Sigmoid colon (tissue), 7 donors: ENCODE data around the gene RPP38. TPM values are rescaled to one million over a fixed set of nuclear protein-coding genes. Genes with fewer than 3 reads are reported as not detected.

Experiments
- DNase-seq: peaks from one replicate; pipeline ENCODE4 v3.0.0-alpha.2; 2019
- H3K27ac ChIP-seq, 4 donors: fragments of 200-600 bp; sonication (generic); one replicate each; pipeline ENCODE4 v1.5.1; 2016 to 2019; ENCODE audit warnings: mild to moderate bottlenecking in 1 of 4
- H3K27me3 ChIP-seq, 3 donors: fragments of 200-600 bp; sonication (generic); one replicate each; pipeline ENCODE4 v1.5.1; 2019; ENCODE audit warnings: mild to moderate bottlenecking in 1 of 3
- H3K36me3 ChIP-seq, 4 donors: fragments of 200-600 bp; sonication (generic); one replicate each; pipeline ENCODE4 v1.5.1; 2016 to 2019
- H3K4me1 ChIP-seq, 4 donors: fragments of 200-600 bp; sonication (generic); one replicate each; pipeline ENCODE4 v1.5.1; 2017 to 2019
- H3K4me3 ChIP-seq, 4 donors: fragments of 200-600 bp; sonication (generic); one replicate each; pipeline ENCODE4 v1.5.1; 2017 to 2019; ENCODE audit warnings: mild to moderate bottlenecking in 2 of 4, moderate library complexity in 1 of 4
- H3K9me3 ChIP-seq, 4 donors: fragments of 200-600 bp in 3 of 4; sonication (generic) in 3 of 4; one replicate each; pipeline versions ENCODE4 v1.5.1 to v1.6.1; 2013 to 2019
- CTCF ChIP-seq, 4 experiments: fragments of 450-650 bp in 3 of 4; fragments of 200-600 bp in 1 of 4; IDR thresholded peaks; one replicate each; pipeline ENCODE4 v1.5.1; 2016 to 2019; ENCODE audit warnings: antibody characterized with exemption in 4 of 4, mild to moderate bottlenecking in 3 of 4, moderate library complexity in 2 of 4
- EP300 ChIP-seq, 4 donors: sonication (generic); formaldehyde crosslinking; IDR thresholded peaks; one replicate each; pipeline ENCODE4 v1.6.1; 2017; ENCODE audit warnings: antibody characterized with exemption in 4 of 4
- POLR2A ChIP-seq, 2 donors: fragments of 450-650 bp; IDR thresholded peaks; one replicate each; pipeline ENCODE4 v1.6.1; 2016; ENCODE audit warnings: antibody characterized with exemption in 2 of 2, mild to moderate bottlenecking in 2 of 2, moderate library complexity in 2 of 2
- POLR2AphosphoS5 ChIP-seq, 4 donors: sonication (generic); formaldehyde crosslinking; IDR thresholded peaks; one replicate each; pipeline ENCODE4 v1.6.1; 2017; ENCODE audit warnings: antibody characterized with exemption in 4 of 4
- WGBS, 2 donors: extraction: QIAGEN DNeasy Blood & Tissue Kit; methylation state at CpG; one replicate each; pipeline ENCODE4 v1.1.7; 2013; 5-methylcytosine and 5-hydroxymethylcytosine counted together
- intact Hi-C: fragments of 100-400 bp; cut with DNase I; formaldehyde crosslinking; loops from one replicate; pipeline ENCODE4 v1.15.1; 2023
- polyA plus RNA-seq, 3 donors: library from polyadenylated mRNA; stranded (reverse); fragments of 200-250 nt; gene quantifications; one replicate each; pipeline ENCODE4 v1.2.3, GENCODE V29; 2013
- total RNA-seq, 4 donors: library from RNA; depleted of rRNA; stranded (reverse); fragments of >200 nt; gene quantifications; one replicate each; pipeline ENCODE4 v1.1.0, GENCODE V29; 2016
- donor health status: healthy with polysubstance abuse.
- donor health status: Bipolar disorder and iron deficiency.
- donor health status: healthy.

Gene RPP38
- total and polyA plus RNA-seq, 7 donors, result 8.7 to 29.5 (median 18.7) TPM

GRCh38 chr10:15147594-15148392 lies 50.6 kb downstream of the RPP38 start:
- WGBS, 2 donors, result 71 to 80% methylated on average over 4 of the region's 4 CpGs
- Histone ChIP-seq H3K27me3 (no peaks in the 10 kb centered on the region), H3K4me1 (peaks cover 0 to 3% (median 0%) of the 10 kb centered on the region in 4 donors), H3K36me3 (no peaks in the 10 kb centered on the region), H3K27ac (no peak overlapping the region), H3K4me3 (no peak overlapping the region), H3K9me3 (no peaks in the 10 kb centered on the region)
- intact Hi-C loops, result no loop called here
- TF ChIP-seq POLR2A (IDR thresholded peaks at IDR 0.05) (no peak), POLR2AphosphoS5 (IDR thresholded peaks at IDR 0.05) (no peak), CTCF (IDR thresholded peaks at IDR 0.05) (no peak), EP300 (IDR thresholded peaks at IDR 0.05) (no peak)
- no peak for DNase-seq

GRCh38 chr10:15149042-15149771 lies 52.1 kb downstream of the RPP38 start:
- H3K9me3 ChIP-seq, result no peaks in the 10 kb centered on the region
- H3K4me1 ChIP-seq, result no peaks in the 10 kb centered on the region
- 88 to 90% methylated on average over 10 of the region's 10 CpGs for WGBS, 2 donors
- H3K27me3 ChIP-seq, result no peaks in the 10 kb centered on the region
- no peak for DNase-seq
- H3K27ac ChIP-seq, result no peak overlapping the region
- H3K36me3 ChIP-seq, result no peaks in the 10 kb centered on the region
- TF ChIP-seq EP300 (IDR thresholded peaks at IDR 0.05) (no peak), POLR2A (IDR thresholded peaks at IDR 0.05) (no peak), POLR2AphosphoS5 (IDR thresholded peaks at IDR 0.05) (no peak), CTCF (IDR thresholded peaks at IDR 0.05) (no peak)
- intact Hi-C loops, result no loop called here
- no peak overlapping the region for H3K4me3 ChIP-seq

- WGBS, 2 donors, result 96 to 98% methylated on average over 7 of the region's 7 CpGs
- H3K4me1 ChIP-seq, result no peaks in the 10 kb centered on the region
- H3K9me3 ChIP-seq, result no peaks in the 10 kb centered on the region
- TF ChIP-seq POLR2AphosphoS5 (IDR thresholded peaks at IDR 0.05), result no peak
- no peak for TF ChIP-seq POLR2A (IDR thresholded peaks at IDR 0.05)
- no peak for TF ChIP-seq EP300 (IDR thresholded peaks at IDR 0.05)
- no peak for TF ChIP-seq CTCF (IDR thresholded peaks at IDR 0.05)
- no peaks in the 10 kb centered on the region for H3K36me3 ChIP-seq
- DNase-seq, result no peak
- H3K27me3 ChIP-seq, result no peaks in the 10 kb centered on the region
- no peak overlapping the region for H3K4me3 ChIP-seq
- no peak overlapping the region for H3K27ac ChIP-seq
- intact Hi-C loops, result no loop called here
Observed at GRCh38 chr10:15150563-15150962, 53.4 kb downstream of the RPP38 start.

GRCh38 chr10:15152556-15152955 lies 55.4 kb downstream of the RPP38 start:
- no peak for DNase-seq
- H3K4me1 ChIP-seq, result no peaks in the 10 kb centered on the region
- no peak overlapping the region for H3K4me3 ChIP-seq
- intact Hi-C loops, result no loop called here
- H3K27me3 ChIP-seq, result no peaks in the 10 kb centered on the region
- H3K36me3 ChIP-seq, result no peaks in the 10 kb centered on the region
- no peak overlapping the region for H3K27ac ChIP-seq
- TF ChIP-seq CTCF (IDR thresholded peaks at IDR 0.05) (no peak), POLR2A (IDR thresholded peaks at IDR 0.05) (no peak)
- no peaks in the 10 kb centered on the region for H3K9me3 ChIP-seq

Other genes with a start within 250 kb of the RPP38 start
- 1 to 10 TPM; 3.9 to 6.4 (median 5.3) TPM for gene SUV39H2, start 218.5 kb upstream of the RPP38 start, total RNA-seq
- 1 to 10 TPM; 4.2 to 6.0 (median 4.6) TPM for gene SUV39H2, start 218.5 kb upstream of the RPP38 start, polyA plus RNA-seq
- gene DCLRE1C, start 143.3 kb upstream of the RPP38 start, total RNA-seq, result 10 to 100 TPM in 2 of 4 donors, 1 to 10 TPM in 2; 9.7 to 17.5 (median 10.0) TPM
- gene DCLRE1C, start 143.3 kb upstream of the RPP38 start, polyA plus RNA-seq, result 1 to 10 TPM; 5.4 to 9.9 (median 5.5) TPM
- gene MEIG1, start 138.0 kb upstream of the RPP38 start, total RNA-seq, result 1 to 10 TPM in 1 of 4 donors, not detected in 3; 1.3 TPM
- not detected for gene MEIG1, start 138.0 kb upstream of the RPP38 start, polyA plus RNA-seq
- under 1 TPM in 2 of 4 donors, not detected in 2; 0.49 to 0.71 TPM for gene OLAH, start 53.4 kb upstream of the RPP38 start, total RNA-seq
- gene OLAH, start 53.4 kb upstream of the RPP38 start, polyA plus RNA-seq, result under 1 TPM in 1 of 3 donors, not detected in 2; 0.63 TPM
- not detected for gene ACBD7, start 8.6 kb upstream of the RPP38 start, total RNA-seq
- gene ACBD7, start 8.6 kb upstream of the RPP38 start, polyA plus RNA-seq, result under 1 TPM in 1 of 3 donors, not detected in 2; 0.57 TPM
- gene NMT2, start 71.3 kb downstream of the RPP38 start, total RNA-seq, result 10 to 100 TPM; 11.1 to 23.3 (median 18.3) TPM
- 10 to 100 TPM; 12.7 to 21.0 (median 16.0) TPM for gene NMT2, start 71.3 kb downstream of the RPP38 start, polyA plus RNA-seq